Measurements from ENCODE around the gene CAMTA1.

CAMTA1 gene

GRCh38 chr1:7268983-7269382 is 483.7 kb downstream of the CAMTA1 start:
- Histone ChIP-seq H3K4me3 (ENCODE audit: insufficient read depth, low read length, poor library complexity, severe bottlenecking) (no peak overlapping the region), H4K20me1 (ENCODE audit: low read depth, low read length) (no peaks in the 10 kb centered on the region), H3K9me2 (replicated peaks; ENCODE audit: insufficient read depth, low read length) (no peaks in the 10 kb centered on the region), H3K4me2 (ENCODE audit: low read depth, low read length, poor library complexity, severe bottlenecking) (no peak overlapping the region), H2AFZ (ENCODE audit: low read depth, low read length, severe bottlenecking) (no peak overlapping the region), H3F3A (ENCODE audit: insufficient read depth) (no peaks in the 10 kb centered on the region), H3K27ac (ENCODE audit: low read depth, low read length) (no peak overlapping the region), H3K9me3 (ENCODE audit: insufficient read depth, low read length) (no peaks in the 10 kb centered on the region), H3K36me3 (ENCODE audit: low read length) (no peaks in the 10 kb centered on the region), H3K9ac (ENCODE audit: low read length) (no peak overlapping the region), H3K79me2 (ENCODE audit: insufficient read depth, low read length) (no peaks in the 10 kb centered on the region), H3K27me3 (ENCODE audit: low read length) (no peaks in the 10 kb centered on the region)
- TF ChIP-seq, protein P1, sequence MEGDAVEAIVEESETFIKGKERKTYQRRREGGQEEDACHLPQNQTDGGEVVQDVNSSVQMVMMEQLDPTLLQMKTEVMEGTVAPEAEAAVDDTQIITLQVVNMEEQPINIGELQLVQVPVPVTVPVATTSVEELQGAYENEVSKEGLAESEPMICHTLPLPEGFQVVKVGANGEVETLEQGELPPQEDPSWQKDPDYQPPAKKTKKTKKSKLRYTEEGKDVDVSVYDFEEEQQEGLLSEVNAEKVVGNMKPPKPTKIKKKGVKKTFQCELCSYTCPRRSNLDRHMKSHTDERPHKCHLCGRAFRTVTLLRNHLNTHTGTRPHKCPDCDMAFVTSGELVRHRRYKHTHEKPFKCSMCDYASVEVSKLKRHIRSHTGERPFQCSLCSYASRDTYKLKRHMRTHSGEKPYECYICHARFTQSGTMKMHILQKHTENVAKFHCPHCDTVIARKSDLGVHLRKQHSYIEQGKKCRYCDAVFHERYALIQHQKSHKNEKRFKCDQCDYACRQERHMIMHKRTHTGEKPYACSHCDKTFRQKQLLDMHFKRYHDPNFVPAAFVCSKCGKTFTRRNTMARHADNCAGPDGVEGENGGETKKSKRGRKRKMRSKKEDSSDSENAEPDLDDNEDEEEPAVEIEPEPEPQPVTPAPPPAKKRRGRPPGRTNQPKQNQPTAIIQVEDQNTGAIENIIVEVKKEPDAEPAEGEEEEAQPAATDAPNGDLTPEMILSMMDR (IDR thresholded peaks at IDR 0.05; ENCODE audit: insufficient read depth, low read length, poor library complexity, severe bottlenecking) = no peak
- no peak for TF ChIP-seq EZH2phosphoT487 (conservative IDR thresholded peaks at IDR 0.05; ENCODE audit: low read length)

GRCh38 chr1:7269525-7269924 is 484.3 kb downstream of the CAMTA1 start:
- TF ChIP-seq, protein P1 (IDR thresholded peaks at IDR 0.05; ENCODE audit: insufficient read depth, low read length, poor library complexity, severe bottlenecking) = no peak
- no peak for TF ChIP-seq EZH2phosphoT487 (conservative IDR thresholded peaks at IDR 0.05; ENCODE audit: low read length)
- Histone ChIP-seq H3K27ac (ENCODE audit: low read depth, low read length) (no peak overlapping the region), H3K27me3 (ENCODE audit: low read length) (no peaks in the 10 kb centered on the region), H3K36me3 (ENCODE audit: low read length) (no peaks in the 10 kb centered on the region), H3K9ac (ENCODE audit: low read length) (no peak overlapping the region), H4K20me1 (ENCODE audit: low read depth, low read length) (no peaks in the 10 kb centered on the region), H3K9me2 (replicated peaks; ENCODE audit: insufficient read depth, low read length) (no peaks in the 10 kb centered on the region), H3K79me2 (ENCODE audit: insufficient read depth, low read length) (no peaks in the 10 kb centered on the region), H3K4me2 (ENCODE audit: low read depth, low read length, poor library complexity, severe bottlenecking) (no peak overlapping the region), H3K9me3 (ENCODE audit: insufficient read depth, low read length) (no peaks in the 10 kb centered on the region), H3F3A (ENCODE audit: insufficient read depth) (no peaks in the 10 kb centered on the region), H2AFZ (ENCODE audit: low read depth, low read length, severe bottlenecking) (no peak overlapping the region), H3K4me3 (ENCODE audit: insufficient read depth, low read length, poor library complexity, severe bottlenecking) (no peak overlapping the region)

GRCh38 chr1:7274256-7274655 is 489.0 kb downstream of the CAMTA1 start:
- no peaks in the 10 kb centered on the region for H3K9me2 ChIP-seq (replicated peaks; ENCODE audit: insufficient read depth, low read length)
- H3K79me2 ChIP-seq (ENCODE audit: insufficient read depth, low read length) = no peaks in the 10 kb centered on the region
- H2AFZ ChIP-seq (ENCODE audit: low read depth, low read length, severe bottlenecking) = no peak overlapping the region
- no peaks in the 10 kb centered on the region for H3K27me3 ChIP-seq (ENCODE audit: low read length)
- H4K20me1 ChIP-seq (ENCODE audit: low read depth, low read length) = no peaks in the 10 kb centered on the region
- H3K9me3 ChIP-seq (ENCODE audit: insufficient read depth, low read length) = no peaks in the 10 kb centered on the region
- no peak for TF ChIP-seq EZH2phosphoT487 (conservative IDR thresholded peaks at IDR 0.05; ENCODE audit: low read length)
- TF ChIP-seq, protein P1 (IDR thresholded peaks at IDR 0.05; ENCODE audit: insufficient read depth, low read length, poor library complexity, severe bottlenecking) = no peak
- no peaks in the 10 kb centered on the region for H3F3A ChIP-seq (ENCODE audit: insufficient read depth)
- no peak overlapping the region for H3K4me2 ChIP-seq (ENCODE audit: low read depth, low read length, poor library complexity, severe bottlenecking)
- no peak overlapping the region for H3K4me3 ChIP-seq (ENCODE audit: insufficient read depth, low read length, poor library complexity, severe bottlenecking)
- no peak overlapping the region for H3K9ac ChIP-seq (ENCODE audit: low read length)
- H3K36me3 ChIP-seq (ENCODE audit: low read length) = no peaks in the 10 kb centered on the region
- H3K27ac ChIP-seq (ENCODE audit: low read depth, low read length) = no peak overlapping the region

Measured in SU-DHL-6 (cell line).